Measurements from ENCODE around the gene RRM2.

RRM2 gene

DNA sequence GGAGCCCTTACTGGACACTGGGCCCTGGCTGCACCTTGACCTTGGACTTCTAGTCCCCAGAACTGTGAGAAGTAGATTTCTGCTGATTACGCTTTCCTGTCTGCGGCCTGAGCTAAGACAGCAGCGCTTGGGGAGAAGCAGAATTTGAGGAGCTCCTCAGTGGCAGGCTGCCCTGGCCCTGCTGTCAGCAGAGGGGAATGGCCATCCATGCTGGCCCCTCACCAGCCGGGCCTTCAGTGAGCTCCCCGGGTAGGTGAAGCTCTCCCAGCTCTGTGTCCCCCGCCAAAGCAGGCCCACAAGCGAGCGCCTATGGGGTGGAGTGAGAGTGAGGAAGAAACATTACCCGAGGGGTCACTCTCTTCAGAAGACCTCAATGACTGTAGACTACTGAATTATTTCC is 51.6 kb downstream of the RRM2 start:
- DNase-seq = no peak

DNA sequence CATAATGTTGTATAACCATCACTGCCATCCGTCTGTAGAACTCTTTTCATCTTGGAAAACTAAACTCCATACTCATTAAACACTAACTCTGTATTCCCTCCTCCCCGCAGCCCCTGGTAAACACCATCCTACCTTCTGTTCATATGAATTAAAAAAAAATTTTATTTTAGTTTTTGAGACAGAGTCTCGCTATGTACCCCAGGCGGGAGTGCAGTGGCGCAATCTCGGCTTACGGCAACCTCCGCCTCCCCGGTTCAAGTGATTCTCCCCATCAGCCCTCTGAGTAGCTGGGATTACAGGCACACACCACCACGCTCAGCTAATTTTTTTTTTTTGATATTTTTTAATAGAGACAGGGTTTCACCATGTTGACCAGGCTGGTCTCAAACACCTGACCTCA is 52.9 kb downstream of the RRM2 start:
- no peak for DNase-seq

- DNase-seq = no peak
Observed at GRCh38 chr2:10178751-10179150, 56.2 kb downstream of the RRM2 start.

GRCh38 chr2:10179422-10179821 is 56.9 kb downstream of the RRM2 start:
- no peak for DNase-seq

DNA sequence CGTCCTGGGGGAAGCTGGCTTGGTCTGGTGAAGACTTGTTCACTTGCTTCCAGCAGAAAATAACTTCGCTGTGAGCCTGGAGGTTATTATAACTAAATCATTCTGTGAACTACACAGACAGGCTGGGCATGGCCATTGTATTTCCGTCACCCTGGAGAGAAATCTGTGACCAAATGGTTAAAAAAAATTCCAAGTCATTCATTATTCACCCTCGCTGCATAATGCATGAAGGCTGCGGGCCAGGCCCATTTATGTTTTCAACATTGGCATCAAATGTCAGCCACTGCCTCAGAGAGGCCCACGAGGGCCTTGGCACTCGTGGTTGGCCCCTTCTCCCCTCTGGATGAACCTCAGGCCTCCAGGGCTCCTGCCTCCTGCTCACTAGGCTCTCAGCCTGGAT is 57.7 kb downstream of the RRM2 start:
- DNase-seq = no peak

All from NCI-H82 (cell line).